HG02884 (cell line): ENCODE measurements around the gene INPP1.
A peak's percentile ranks its signal among the peaks of the same experiment; 100 is the strongest.

Source experiments
- ATAC-seq: cut with Tn5 transposase; IDR thresholded peaks from one replicate; pipeline ENCODE4 v1.9.1; 2021; ENCODE audit warnings: mild to moderate bottlenecking, moderate library complexity; ENCODE audit not compliant: unreplicated experiment

Gene INPP1

GRCh38 chr2:190360965-190361364, 17.6 kb downstream of the INPP1 start:
- no peak for ATAC-seq

DNA sequence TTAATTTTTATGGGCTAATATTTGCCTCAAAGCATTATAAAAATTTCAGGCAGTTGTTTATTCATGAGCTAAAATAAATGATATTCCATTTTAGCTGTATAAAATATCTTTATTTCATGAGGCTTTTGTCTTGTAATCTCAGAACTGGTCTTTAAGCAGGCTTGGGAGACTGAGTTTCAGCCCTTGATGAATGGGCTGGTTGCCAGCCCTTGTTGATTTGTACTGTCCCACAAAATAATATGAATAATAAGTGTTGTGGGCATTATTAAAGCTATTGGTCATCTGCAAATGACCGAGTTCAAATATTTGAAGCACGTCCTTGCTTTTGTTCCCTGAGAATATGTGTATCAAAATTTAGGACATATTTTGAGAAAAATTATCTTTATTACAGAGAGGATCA, 18.2 kb downstream of the INPP1 start:
- ATAC-seq, result no peak

- ATAC-seq, result no peak
These were observed 19.5 kb downstream of the INPP1 start for GRCh38 chr2:190362894-190363293.

GRCh38 chr2:190365499-190366204, 22.3 kb downstream of the INPP1 start:
- ATAC-seq, result no peak

GRCh38 chr2:190366248-190366753, 22.9 kb downstream of the INPP1 start:
- ATAC-seq, result no peak

DNA sequence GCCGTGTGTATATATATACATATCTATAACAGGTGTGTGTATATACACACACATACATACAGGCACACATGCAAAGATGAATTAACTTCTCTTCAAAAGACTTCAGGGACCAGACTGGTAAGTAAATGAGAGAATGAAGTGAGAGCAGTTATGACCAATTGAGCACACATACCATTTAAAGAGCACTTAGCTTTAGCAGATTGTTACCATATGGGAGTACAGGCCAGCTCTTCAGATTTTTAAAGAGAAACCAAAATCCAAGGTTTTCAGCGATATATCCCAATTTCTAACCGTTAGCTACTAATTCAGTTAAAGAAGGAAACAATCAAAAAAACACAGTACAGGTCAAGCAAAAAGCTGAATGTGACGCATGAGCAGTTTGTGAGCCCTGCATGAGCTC, 23.7 kb downstream of the INPP1 start:
- ATAC-seq, result no peak

GRCh38 chr2:190369635-190370034, 26.2 kb downstream of the INPP1 start:
- no peak for ATAC-seq

DNA sequence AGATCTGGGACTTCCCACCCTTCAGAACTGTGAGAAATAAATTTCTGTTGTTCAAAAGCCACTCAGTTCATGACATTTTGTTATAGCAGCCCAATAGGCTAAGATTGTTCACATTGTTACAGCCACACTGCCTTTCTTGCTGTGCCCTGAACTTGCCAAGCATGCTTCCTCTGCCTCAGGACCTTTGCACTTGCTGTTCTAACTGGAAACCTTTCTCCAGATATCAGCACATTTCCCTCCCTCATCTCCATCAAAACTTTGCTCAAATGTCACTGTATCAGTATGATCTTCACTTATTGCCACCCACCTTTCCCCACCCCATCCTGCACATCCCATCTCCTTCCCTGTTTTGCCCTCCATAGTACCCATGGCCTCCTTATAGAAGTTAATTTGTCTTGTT, 32.7 kb downstream of the INPP1 start:
- ATAC-seq, result no peak

DNA sequence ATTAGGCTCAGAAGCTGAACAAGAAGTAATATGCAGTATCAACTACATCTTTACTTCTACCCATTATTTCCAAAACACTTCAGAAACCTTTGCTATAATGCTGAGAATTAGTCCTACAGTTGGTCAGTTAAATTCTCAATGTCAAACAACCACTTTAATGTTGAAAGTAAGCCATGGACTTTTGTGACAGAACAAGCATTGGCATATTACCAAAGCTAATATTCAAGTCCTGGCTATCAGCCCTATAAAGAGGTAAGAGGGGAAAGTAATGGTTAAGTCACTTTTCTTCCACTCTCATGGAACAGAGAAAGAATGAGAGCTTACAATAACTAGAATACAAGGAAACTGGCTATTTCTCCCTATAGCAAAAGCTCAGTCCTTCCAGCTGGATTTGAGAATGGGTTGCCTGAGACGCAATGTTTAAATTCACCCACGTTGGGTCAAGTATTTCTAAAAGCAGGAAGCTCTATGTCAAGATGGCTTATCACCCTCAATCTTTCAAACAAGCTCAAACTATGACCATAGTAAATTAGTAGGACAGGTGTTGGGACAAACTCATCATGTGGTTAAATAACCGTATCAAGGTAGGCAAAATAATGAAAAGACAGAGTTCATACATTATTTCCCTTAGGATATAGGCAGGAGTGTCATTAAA, 33.3 kb downstream of the INPP1 start:
- no peak for ATAC-seq

DNA sequence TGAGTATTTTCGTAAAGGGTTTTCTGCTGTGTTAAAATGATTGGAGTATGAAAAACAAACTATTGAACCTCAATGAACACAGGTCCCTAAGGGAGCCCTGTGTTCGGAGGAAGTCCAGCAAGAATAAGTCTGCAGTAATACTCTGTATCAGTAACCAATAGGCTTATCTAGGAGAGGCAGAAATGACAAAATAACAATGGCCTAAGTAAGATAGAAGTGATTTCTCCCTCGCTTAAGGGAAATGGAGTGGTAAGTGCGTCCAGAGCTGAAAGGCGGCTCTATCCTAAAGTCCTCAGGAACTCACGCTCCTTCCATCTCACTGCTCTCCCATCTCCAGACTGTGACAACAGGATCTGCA, 35.5 kb downstream of the INPP1 start:
- ATAC-seq, result no peak

DNA sequence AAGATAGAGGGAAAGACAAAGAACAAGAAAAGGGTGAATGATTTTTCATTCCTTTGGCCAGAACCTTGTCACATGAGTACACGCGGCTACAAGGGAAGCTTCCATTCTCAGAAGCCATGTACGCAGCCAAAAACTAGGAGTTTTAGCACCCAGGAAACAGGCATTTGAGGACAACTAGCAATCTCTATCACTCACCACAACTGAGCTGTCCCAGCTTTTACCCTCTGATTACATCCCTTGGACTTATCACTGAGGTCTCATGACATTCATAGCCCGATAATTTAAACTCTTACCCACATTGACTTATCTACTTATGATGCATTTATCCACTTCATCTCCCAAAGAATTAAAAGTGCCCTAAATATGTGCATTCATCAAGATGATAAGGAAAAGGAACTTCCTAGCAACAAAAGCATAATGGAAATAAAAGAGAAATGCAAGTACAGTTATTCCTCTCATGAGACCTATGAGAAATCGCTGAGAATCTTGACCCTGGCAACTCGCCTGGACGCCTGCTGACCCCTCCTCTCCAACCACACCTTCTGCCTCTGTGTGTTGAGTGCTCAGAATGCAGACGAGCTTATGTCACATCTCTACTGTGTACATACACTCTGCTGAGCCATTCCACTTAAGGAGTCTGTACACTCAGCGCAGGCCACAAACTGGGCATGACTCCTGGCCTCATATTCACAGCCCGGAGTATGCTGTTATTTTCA, 36.0 kb downstream of the INPP1 start:
- ATAC-seq, result no peak

DNA sequence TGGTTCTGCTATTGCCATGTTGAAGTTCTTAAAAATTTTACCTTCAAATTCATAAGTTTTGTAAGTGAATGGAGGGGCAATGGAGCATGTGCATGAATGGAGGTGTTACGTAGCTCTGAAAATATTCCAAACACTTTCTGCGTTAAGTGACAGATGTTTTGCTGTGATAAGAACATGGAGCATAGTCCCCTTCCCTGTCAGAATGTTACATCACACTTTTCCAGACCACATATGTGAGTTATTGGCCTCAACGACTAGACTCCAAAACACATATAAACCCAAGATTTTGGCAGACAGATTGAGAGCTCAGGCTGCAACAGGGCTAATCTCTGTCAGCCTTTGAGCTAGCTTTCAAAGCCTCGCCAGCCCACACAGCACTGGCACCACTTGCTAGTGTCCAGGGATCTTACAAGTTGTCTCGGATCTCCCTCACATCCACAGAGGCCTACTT, 37.6 kb downstream of the INPP1 start:
- no peak for ATAC-seq

- peak; percentile 72 for ATAC-seq
These were observed 39.5 kb downstream of the INPP1 start for GRCh38 chr2:190382851-190383250.

GRCh38 chr2:190387422-190387821, 44.0 kb downstream of the INPP1 start:
- ATAC-seq, result no peak

DNA sequence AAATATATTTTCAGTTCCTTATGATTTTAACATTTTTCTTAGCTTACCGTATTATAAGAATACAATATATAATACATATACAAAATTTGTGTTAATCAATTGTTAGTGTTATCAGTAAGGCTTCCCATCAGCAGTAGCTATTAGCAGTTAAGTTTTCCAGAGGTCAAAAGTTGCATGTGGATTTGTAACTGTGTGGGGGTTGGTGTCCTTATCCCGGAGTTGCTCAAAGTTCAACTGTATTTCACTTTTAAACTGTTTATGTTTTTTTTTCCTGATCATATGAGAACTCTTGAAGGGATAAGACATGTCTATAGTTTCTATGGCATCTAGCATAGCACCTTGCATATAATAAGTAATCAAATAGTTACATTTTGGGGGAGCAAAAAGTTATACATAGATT, 52.9 kb downstream of the INPP1 start:
- ATAC-seq, result no peak

DNA sequence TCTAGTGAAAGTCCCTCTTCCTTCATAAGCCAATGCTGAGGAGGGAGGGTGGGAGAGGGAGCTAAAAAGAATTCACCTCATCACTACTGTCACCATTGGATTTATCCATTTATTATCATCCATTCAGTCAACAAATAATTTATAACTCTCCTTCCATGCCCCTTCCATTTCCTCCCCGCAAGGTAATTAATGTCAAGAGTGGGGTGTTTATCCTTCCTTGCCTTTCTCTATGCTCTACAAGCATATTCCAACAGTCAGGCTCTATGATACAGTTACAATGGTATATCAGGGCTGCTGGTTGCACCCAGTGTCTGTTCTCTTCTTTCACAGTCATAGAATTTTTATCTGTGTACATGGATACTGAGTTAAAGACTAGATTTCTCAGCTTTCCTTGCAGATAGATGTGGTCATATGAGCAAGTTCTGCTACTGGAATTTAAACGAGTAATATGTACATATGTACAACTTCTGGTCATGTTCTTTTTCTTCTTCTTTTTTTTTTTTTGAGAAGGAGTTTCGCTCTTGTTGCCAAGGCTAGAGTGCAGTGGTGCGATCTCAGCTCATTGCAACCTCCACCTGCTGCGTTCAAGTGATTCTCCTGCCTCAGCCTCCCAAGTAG, 59.7 kb downstream of the INPP1 start:
- ATAC-seq, result no peak

DNA sequence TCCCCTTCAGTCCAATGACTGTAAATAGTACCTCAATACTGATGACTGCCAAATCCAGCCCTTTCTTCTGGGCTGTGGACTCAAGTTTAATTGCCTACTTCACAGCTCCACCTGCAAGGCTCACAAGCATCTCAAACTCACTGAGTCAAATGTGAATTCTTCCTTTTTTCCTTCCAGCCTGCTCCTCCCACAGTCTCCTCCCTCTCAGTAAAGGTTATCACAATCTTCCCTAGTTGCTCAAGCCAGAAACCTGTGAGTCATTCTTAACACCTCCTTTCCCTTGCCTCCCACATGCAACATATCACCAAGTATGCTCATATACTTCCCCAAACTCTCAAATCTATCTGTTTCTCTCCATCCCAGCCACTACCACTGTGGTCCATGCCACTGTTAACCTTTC, 61.1 kb downstream of the INPP1 start:
- no peak for ATAC-seq

DNA sequence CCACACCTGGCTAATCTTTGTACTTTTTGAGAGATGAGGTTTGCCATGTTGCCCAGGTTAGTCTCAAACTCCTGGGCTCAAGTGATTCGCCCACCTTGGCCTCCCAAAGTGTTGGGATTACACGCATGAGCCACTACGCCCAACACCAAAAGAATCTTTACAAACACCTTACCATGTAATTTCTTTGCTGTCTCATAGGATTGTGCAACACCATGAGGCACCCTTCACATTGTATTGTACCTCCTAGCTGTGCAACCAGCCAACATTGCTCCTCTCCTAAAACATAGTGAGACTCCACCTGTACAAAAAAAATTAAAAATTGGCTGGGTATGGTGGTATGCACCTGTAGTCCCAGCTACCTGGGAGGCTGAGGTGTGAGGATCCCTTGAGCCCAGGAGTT, 61.7 kb downstream of the INPP1 start:
- ATAC-seq, result no peak

GRCh38 chr2:190405995-190406394, 62.6 kb downstream of the INPP1 start:
- no peak for ATAC-seq

DNA sequence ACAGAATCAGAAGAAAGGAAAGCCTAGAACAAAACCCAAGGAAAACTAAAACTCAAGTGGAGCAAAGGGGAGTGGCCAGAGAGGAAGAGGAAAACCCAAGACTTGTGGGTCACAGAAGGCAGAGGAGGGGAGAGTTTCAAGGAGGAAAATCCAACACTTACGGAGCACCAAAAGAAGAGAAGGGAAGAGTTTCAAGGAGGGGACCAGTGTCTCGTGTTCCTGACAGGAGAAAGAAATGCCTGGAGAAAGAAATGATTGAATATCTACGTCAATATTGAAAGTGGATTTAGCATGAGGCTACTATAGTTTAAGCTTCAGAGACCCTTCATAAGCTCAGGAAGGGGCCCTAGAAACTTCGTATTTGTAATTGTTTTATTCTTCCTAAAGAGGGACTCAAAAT, 63.4 kb downstream of the INPP1 start:
- no peak for ATAC-seq

DNA sequence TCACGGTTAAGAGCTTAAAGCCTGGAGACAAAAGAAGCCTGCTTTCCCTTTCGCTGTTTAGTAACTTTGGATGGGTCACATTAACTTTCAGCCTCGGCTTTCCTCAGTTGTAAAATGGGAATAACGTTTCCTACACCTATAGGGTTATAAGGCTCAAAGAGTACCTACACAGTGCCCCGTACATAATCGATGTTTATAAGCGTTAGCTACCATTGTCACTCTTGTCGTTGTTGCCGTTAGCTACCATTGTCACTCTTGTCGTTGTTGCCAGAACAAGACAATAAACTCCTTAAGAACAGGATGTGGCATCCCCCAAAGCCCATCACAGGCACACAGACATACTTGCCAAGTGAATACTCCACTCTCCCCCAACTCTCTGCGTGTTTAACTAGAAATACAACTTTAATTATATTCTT, 63.9 kb downstream of the INPP1 start:
- ATAC-seq, result no peak
